Mesendoderm (in vitro differentiated cells): Measurements from ENCODE around the gene ALDH16A1.
A peak's percentile ranks its signal among the peaks of the same experiment; 100 is the strongest.

Experiments
- DNase-seq: peaks from one replicate; pipeline ENCODE4 v3.0.0; 2013
- H2AK5ac ChIP-seq: 2 replicates; pipeline ENCODE4 v1.6.1; 2013; ENCODE audit warnings: low read length, inconsistent platforms
- H2BK120ac ChIP-seq: 2 replicates; pipeline ENCODE4 v1.6.1; 2013; ENCODE audit warnings: low read depth, mild to moderate bottlenecking, low read length, moderate library complexity, mixed read lengths
- H2BK15ac ChIP-seq: replicated peaks from 2 replicates; pipeline ENCODE4 v1.6.1; 2013; ENCODE audit warnings: low read depth, mild to moderate bottlenecking, moderate library complexity
- H2BK5ac ChIP-seq: 2 replicates; pipeline ENCODE4 v1.6.1; 2013; ENCODE audit warnings: low read length, inconsistent platforms
- H3K18ac ChIP-seq: 2 replicates; pipeline ENCODE4 v1.6.1; 2013; ENCODE audit warnings: mild to moderate bottlenecking, low read length, mixed read lengths
- H3K23ac ChIP-seq: one replicate; pipeline ENCODE4 v1.6.1; 2013; ENCODE audit warnings: low read length
- H3K27ac ChIP-seq: 2 replicates; pipeline ENCODE4 v1.5.1; 2013; ENCODE audit warnings: low read depth, mild to moderate bottlenecking, inconsistent platforms, low read length, moderate library complexity
- H3K27me3 ChIP-seq: 2 replicates; pipeline ENCODE4 v1.6.1; 2013; ENCODE audit warnings: low read length, control low read depth, mild to moderate bottlenecking, inconsistent platforms; ENCODE audit not compliant: insufficient read depth, poor library complexity
- H3K36me3 ChIP-seq: 2 replicates; pipeline ENCODE4 v1.6.1; 2013; ENCODE audit warnings: low read length, inconsistent platforms; ENCODE audit not compliant: control insufficient read depth, insufficient read depth
- H3K4ac ChIP-seq: one replicate; pipeline ENCODE4 v1.6.1; 2013; ENCODE audit warnings: low read depth, mild to moderate bottlenecking, low read length, moderate library complexity
- H3K4me1 ChIP-seq: 2 replicates; pipeline ENCODE4 v1.6.1; 2013; ENCODE audit warnings: low read depth, low read length, inconsistent platforms; ENCODE audit not compliant: control insufficient read depth
- H3K4me2 ChIP-seq: 2 replicates; pipeline ENCODE4 v1.6.1; 2013; ENCODE audit warnings: low read length
- H3K4me3 ChIP-seq: 2 replicates; pipeline ENCODE4 v1.5.1; 2013; ENCODE audit warnings: mild to moderate bottlenecking, low read length
- H3K56ac ChIP-seq: one replicate; pipeline ENCODE4 v1.6.1; 2013; ENCODE audit warnings: low read length
- H3K79me1 ChIP-seq: 2 replicates; pipeline ENCODE4 v1.6.1; 2013; ENCODE audit warnings: low read length, inconsistent platforms
- H3K79me2 ChIP-seq: 2 replicates; pipeline ENCODE4 v1.6.1; 2013; ENCODE audit warnings: mild to moderate bottlenecking, low read length; ENCODE audit not compliant: control insufficient read depth, insufficient read depth
- H3K9ac ChIP-seq: 2 replicates; pipeline ENCODE4 v1.6.1; 2013; ENCODE audit warnings: low read length, inconsistent platforms
- H4K5ac ChIP-seq: one replicate; pipeline ENCODE4 v1.6.1; 2013; ENCODE audit warnings: low read length
- H4K8ac ChIP-seq: one replicate; pipeline ENCODE4 v1.6.1; 2013; ENCODE audit warnings: low read depth, mild to moderate bottlenecking, control low read depth, low read length, moderate library complexity
- WGBS: extraction: QIAGEN DNeasy Blood & Tissue Kit; methylation state at CpG from one replicate; pipeline ENCODE4 v1.1.7; 2013; ENCODE audit warnings: low lambda C conversion rate, missing lambda C conversion rate; ENCODE audit not compliant: insufficient coverage; ENCODE audit errors: extremely low coverage; 5-methylcytosine and 5-hydroxymethylcytosine counted together

ALDH16A1 gene

GRCh38 chr19:49465371-49465770, 12.3 kb downstream of the ALDH16A1 start:
- H2AK5ac ChIP-seq, result no peak overlapping the region
- H3K79me1 ChIP-seq, result no peaks in the 10 kb centered on the region
- WGBS, result no CpG with 5 or more reads among the region's 3 CpGs
- H3K4me2 ChIP-seq, result no peak overlapping the region
- H3K4me1 ChIP-seq, result no peaks in the 10 kb centered on the region
- H2BK120ac ChIP-seq, result no peak overlapping the region
- H3K18ac ChIP-seq, result no peak overlapping the region
- no peak overlapping the region for H3K9ac ChIP-seq
- H2BK15ac ChIP-seq, result no peak overlapping the region
- no peak overlapping the region for H3K23ac ChIP-seq
- H3K56ac ChIP-seq, result no peak overlapping the region
- no peak overlapping the region for H3K27ac ChIP-seq
- H3K27me3 ChIP-seq, result no peaks in the 10 kb centered on the region
- H4K5ac ChIP-seq, result no peak overlapping the region
- no peak overlapping the region for H2BK5ac ChIP-seq
- H3K4me3 ChIP-seq, result no peak overlapping the region
- no peak overlapping the region for H4K8ac ChIP-seq
- H3K36me3 ChIP-seq, result no peaks in the 10 kb centered on the region
- DNase-seq, result no peak
- H3K79me2 ChIP-seq, result no peaks in the 10 kb centered on the region
- H3K4ac ChIP-seq, result no peak overlapping the region

GRCh38 chr19:49468199-49468598, 15.2 kb downstream of the ALDH16A1 start:
- H3K4me3 ChIP-seq, result no peak overlapping the region
- WGBS, result no CpG with 5 or more reads among the region's 19 CpGs

DNA sequence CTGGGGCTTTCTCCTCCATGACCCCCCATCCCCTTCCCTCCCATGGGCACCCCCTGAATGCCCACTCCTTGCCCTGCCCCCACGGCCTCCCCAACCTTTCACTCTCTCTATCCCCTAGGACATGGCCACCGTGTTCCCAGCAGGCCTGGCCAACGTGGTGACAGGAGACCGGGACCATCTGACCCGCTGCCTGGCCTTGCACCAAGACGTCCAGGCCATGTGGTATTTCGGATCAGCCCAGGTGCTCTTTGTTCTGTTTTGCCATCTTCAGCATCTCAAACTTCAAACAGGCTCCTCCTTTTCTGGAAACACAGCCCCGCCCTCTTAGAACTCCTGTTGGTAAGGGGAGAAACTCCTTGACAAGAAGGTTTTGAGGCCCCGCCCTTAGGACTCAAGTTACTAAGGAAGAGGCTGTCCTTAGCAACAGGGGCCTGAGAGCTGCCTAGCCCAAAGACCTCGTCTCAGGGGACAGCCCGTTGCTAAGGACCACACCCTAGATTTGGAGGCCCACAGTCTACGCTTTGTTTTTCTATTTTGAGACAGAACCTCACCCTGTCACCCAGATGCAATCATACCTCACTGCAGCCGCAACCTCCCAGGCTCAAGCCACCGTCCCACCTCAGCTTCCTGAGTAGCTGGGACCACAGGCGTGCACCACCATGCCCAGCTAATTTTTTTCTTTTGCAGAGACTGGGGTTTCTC, 15.9 kb downstream of the ALDH16A1 start:
- Histone ChIP-seq H3K18ac (no peak overlapping the region), H4K8ac (no peak overlapping the region), H3K23ac (no peak overlapping the region), H4K5ac (no peak overlapping the region), H3K4ac (no peak overlapping the region), H3K79me1 (no peaks in the 10 kb centered on the region), H3K27me3 (no peaks in the 10 kb centered on the region), H2AK5ac (no peak overlapping the region), H2BK120ac (no peak overlapping the region), H3K56ac (no peak overlapping the region), H3K4me3 (no peak overlapping the region), H2BK5ac (no peak overlapping the region), H3K27ac (no peak overlapping the region), H3K9ac (no peak overlapping the region), H3K4me2 (no peak overlapping the region), H3K79me2 (no peaks in the 10 kb centered on the region), H2BK15ac (no peak overlapping the region), H3K4me1 (no peaks in the 10 kb centered on the region), H3K36me3 (peaks cover 2% of the 10 kb centered on the region)
- WGBS, result no CpG with 5 or more reads among the region's 15 CpGs
- DNase-seq, result peak; percentile 95

More at GRCh38 chr19:49468199-49468598, 15.2 kb downstream of the ALDH16A1 start:
- no peak overlapping the region for H4K5ac ChIP-seq
- peaks cover 2% of the 10 kb centered on the region for H3K36me3 ChIP-seq
- H2AK5ac ChIP-seq, result no peak overlapping the region
- peak overlapping the region; percentile 10 for H3K27ac ChIP-seq
- no peak overlapping the region for H3K18ac ChIP-seq
- H3K79me1 ChIP-seq, result no peaks in the 10 kb centered on the region
- H3K79me2 ChIP-seq, result no peaks in the 10 kb centered on the region
- H2BK5ac ChIP-seq, result no peak overlapping the region
- H3K4ac ChIP-seq, result no peak overlapping the region
- H4K8ac ChIP-seq, result no peak overlapping the region
- H3K56ac ChIP-seq, result no peak overlapping the region
- H2BK120ac ChIP-seq, result no peak overlapping the region
- no peak overlapping the region for H3K9ac ChIP-seq
- H3K4me1 ChIP-seq, result no peaks in the 10 kb centered on the region
- H2BK15ac ChIP-seq, result no peak overlapping the region
- no peak overlapping the region for H3K4me2 ChIP-seq
- H3K23ac ChIP-seq, result no peak overlapping the region
- no peaks in the 10 kb centered on the region for H3K27me3 ChIP-seq
- no peak for DNase-seq

DNA sequence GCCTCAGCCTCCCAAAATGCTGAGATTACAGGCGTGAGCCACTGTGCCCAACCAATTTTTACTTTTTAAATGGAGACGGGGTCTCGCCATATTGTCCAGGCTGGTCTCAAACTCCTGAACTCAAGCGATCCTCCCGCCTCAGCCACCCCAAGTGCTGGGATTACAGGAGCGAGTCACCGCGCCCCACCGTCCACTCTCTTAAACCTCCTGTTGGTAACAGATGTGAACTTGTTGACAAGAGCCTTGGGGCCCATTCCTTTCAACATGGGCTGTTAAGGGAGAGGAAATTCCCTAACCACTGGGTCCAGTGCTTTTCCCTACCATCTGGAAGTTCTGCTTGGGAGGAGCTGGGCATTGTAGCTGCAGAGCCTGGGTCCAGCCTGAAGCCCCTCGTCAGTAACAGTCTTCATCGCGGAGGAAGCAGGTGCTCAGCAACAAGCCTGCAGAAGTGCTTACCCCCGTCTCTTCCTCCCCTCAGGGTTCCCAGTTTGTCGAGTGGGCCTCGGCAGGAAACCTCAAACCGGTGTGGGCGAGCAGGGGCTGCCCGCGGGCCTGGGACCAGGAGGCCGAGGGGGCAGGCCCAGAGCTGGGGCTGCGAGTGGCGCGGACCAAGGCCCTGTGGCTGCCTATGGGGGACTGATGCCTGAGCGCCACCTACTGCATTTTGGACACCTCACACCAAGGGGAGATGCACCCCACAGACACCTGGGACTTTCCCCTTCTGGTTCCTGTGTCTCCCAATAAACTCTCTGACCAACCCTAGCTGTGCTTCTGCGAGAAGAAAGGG, 17.0 kb downstream of the ALDH16A1 start:
- Histone ChIP-seq H3K27ac (no peak overlapping the region), H3K56ac (no peak overlapping the region), H2AK5ac (no peak overlapping the region), H4K5ac (no peak overlapping the region), H3K79me2 (no peaks in the 10 kb centered on the region), H2BK15ac (no peak overlapping the region), H3K36me3 (peaks cover 2% of the 10 kb centered on the region), H3K4me1 (no peaks in the 10 kb centered on the region), H3K9ac (no peak overlapping the region), H3K23ac (no peak overlapping the region), H3K4me3 (no peak overlapping the region), H4K8ac (no peak overlapping the region), H3K4ac (no peak overlapping the region), H3K18ac (no peak overlapping the region), H3K79me1 (no peaks in the 10 kb centered on the region), H3K27me3 (no peaks in the 10 kb centered on the region), H2BK120ac (no peak overlapping the region), H2BK5ac (no peak overlapping the region), H3K4me2 (no peak overlapping the region)
- no CpG with 5 or more reads among the region's 25 CpGs for WGBS
- DNase-seq, result no peak

- DNase-seq, result no peak
- no peak overlapping the region for H3K56ac ChIP-seq
- H2BK120ac ChIP-seq, result no peak overlapping the region
- no CpG with 5 or more reads among the region's 8 CpGs for WGBS
- H3K36me3 ChIP-seq, result peaks cover 2% of the 10 kb centered on the region
- H3K4ac ChIP-seq, result no peak overlapping the region
- H3K18ac ChIP-seq, result no peak overlapping the region
- H4K8ac ChIP-seq, result no peak overlapping the region
- no peak overlapping the region for H2BK5ac ChIP-seq
- no peaks in the 10 kb centered on the region for H3K79me2 ChIP-seq
- no peak overlapping the region for H3K9ac ChIP-seq
- no peak overlapping the region for H3K4me3 ChIP-seq
- no peaks in the 10 kb centered on the region for H3K79me1 ChIP-seq
- no peaks in the 10 kb centered on the region for H3K4me1 ChIP-seq
- no peak overlapping the region for H2AK5ac ChIP-seq
- H4K5ac ChIP-seq, result no peak overlapping the region
- no peak overlapping the region for H3K27ac ChIP-seq
- H3K23ac ChIP-seq, result no peak overlapping the region
- no peak overlapping the region for H3K4me2 ChIP-seq
- no peak overlapping the region for H2BK15ac ChIP-seq
- no peaks in the 10 kb centered on the region for H3K27me3 ChIP-seq
Observed at GRCh38 chr19:49470615-49470978, 17.6 kb downstream of the ALDH16A1 start.
